ENCODE measurements around the gene TMEM63C.

TMEM63C gene

GRCh38 chr14:77200406-77200985, 18.9 kb downstream of the TMEM63C start:
- DNase-seq = no peak

GRCh38 chr14:77201696-77202095, 20.1 kb downstream of the TMEM63C start:
- no peak for DNase-seq

- DNase-seq = no peak
Measured at GRCh38 chr14:77203611-77204458, 22.2 kb downstream of the TMEM63C start.

GRCh38 chr14:77204459-77204771, 22.8 kb downstream of the TMEM63C start:
- no peak for DNase-seq

DNA sequence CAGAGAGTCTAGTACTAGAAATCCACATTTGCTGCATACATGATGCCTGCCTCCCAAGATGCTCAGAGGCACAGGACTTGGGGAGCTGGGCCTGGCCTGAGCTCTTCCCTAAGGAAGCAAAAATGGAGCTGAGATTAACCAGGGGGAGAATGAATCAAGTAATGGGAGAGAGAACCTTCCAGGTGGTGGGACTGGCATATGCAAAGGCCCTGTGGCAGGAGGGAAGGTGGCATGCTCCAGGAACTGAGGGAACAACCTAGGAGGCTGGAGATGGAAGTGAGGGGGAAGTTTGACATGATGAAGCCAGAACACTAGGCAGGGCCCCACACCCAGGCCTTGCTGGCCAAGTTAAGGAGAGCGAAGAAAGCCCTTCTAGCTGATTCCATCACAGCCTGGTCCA, 23.3 kb downstream of the TMEM63C start:
- DNase-seq = no peak

DNA sequence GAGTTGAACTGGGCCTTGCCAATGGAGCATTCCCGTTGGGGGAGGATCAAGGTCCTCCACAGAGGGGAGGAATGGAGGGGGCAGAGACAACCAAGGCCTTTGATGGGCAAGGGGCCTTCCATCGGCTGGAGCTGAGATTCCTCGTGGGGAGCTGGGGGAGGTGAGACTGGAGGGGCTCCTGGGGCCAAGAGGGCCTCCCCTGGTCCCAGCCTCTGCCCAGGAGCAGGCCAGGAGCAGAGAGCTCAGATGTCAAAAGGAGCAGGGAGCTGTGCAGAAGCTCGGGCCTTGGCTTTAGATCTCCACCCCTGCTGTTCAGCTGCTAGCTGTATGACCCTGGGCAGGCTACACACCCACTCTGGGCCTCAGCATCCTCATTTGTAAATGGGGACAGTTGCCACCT, 24.0 kb downstream of the TMEM63C start:
- no peak for DNase-seq

DNA sequence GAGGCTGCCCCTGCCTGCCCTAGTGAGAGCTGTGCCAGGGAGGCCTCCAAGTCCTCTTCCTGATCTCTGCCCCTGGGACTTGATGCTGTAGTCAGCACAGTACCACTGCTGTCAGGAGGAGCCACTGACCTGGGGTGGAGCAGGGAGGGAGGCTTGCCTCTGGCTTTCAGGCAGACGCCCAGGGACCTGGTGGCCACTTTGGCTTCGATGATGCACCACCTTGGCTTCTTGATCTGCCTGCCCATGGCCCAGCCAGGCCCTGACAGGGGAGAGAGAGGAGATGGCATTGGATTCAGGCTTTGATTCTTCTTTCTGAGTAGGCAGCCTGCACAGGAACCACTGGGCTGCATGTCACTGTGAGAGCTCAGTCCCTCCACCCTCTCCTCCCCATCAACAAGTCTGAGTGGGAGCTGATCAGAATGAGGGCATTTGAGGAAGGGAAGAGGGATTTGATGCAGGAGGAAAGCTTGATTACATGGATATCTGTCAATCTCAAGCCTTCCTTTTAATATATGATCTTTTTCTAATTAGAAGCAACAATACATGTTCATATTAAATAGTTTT, 24.7 kb downstream of the TMEM63C start:
- no peak for DNase-seq

GRCh38 chr14:77206877-77207389, 25.3 kb downstream of the TMEM63C start:
- DNase-seq = no peak

DNA sequence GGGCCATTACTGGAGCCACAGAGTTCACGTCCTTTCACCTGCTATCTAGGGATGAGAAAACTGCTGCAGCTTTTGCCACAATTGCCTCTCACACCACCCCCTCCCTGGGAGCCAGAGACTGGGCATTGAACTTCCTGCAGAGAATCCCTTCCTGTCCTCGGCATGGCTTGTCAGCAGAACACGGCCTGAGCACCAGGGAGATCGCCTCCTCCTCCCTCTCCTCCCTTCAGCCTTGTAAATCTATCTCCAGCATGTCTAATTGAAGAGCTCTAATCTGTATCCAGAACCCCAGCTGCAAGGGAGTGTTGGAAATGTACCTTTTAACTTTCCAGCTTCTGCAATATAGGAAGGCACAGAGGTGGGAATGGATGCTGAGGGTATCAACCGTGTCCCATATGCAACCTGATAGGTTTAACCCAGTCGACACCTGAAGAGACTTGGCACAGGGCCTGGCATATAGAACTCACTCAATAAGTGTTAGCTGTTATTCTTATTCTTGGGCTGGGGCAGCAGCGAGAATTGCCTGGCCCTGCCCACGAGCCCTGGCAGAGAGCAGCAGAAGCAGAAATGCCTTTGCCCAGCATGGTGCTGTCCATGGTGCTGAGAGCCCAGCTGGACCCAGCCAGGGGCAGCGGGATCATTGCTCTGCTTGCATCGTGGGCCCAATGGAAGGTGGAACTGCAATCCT, 26.8 kb downstream of the TMEM63C start:
- peak; percentile 53 for DNase-seq

GRCh38 chr14:77208979-77209318, 27.4 kb downstream of the TMEM63C start:
- no peak for DNase-seq

GRCh38 chr14:77212097-77212870, 30.7 kb downstream of the TMEM63C start:
- no peak for DNase-seq

GRCh38 chr14:77212943-77213678, 31.5 kb downstream of the TMEM63C start:
- no peak for DNase-seq

DNA sequence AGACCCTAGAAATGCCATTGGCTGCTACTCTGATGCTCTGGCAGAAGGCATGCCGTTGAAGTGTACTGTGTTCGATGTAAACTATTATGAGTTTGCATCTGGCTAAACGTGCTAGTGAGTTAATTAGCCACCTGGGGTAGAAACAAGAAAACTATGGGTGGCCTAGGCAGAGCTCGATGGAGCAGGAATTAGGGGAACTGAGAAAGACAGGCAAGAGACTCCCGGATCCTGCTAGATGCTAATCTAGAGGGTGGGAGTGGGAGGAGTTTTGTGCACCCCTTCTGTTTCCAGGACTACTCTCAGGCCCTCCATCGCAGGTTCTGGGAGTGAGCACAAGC, 32.0 kb downstream of the TMEM63C start:
- no peak for DNase-seq

DNA sequence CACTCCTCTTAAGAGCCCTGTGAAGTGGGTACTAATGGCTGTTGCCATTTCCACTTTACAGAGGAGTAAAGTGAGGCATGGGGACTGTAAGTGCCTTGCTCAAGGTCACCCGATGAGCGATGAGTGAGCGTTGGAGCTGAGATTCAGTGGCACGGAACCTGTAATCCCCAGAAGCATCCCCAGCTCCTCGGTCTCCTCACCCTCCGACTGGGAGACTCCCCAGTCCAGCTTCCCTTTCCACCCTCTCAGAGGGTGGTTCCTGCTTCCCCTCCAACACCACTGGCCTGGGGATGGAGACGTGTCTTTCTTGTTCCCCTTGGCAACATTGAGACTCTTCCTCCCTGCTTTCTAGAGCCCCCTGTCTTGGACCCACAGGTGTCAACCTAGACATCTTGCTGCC, 32.6 kb downstream of the TMEM63C start:
- no peak for DNase-seq

GRCh38 chr14:77217551-77217950, 36.0 kb downstream of the TMEM63C start:
- DNase-seq = no peak

DNA sequence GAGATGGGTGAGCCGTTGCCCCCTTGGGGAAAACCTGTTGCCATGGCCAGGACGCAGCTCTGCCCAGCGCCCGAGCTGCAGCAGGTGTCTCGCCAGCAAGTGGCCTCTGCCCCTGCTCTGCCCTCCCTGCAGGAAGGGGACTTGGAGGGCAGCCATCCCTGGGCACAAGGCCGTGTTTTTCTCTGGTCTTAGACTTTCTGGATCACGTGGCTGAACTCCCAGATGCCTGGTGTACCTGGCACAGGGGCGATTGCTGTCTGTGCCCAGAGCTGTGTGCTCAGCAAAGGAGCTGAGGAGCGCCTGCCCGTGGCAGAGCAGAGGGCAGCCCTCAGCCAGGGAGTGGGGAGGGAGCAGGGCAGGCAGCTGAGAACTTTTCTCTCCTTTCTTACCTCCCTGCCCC, 38.0 kb downstream of the TMEM63C start:
- DNase-seq = no peak

DNA sequence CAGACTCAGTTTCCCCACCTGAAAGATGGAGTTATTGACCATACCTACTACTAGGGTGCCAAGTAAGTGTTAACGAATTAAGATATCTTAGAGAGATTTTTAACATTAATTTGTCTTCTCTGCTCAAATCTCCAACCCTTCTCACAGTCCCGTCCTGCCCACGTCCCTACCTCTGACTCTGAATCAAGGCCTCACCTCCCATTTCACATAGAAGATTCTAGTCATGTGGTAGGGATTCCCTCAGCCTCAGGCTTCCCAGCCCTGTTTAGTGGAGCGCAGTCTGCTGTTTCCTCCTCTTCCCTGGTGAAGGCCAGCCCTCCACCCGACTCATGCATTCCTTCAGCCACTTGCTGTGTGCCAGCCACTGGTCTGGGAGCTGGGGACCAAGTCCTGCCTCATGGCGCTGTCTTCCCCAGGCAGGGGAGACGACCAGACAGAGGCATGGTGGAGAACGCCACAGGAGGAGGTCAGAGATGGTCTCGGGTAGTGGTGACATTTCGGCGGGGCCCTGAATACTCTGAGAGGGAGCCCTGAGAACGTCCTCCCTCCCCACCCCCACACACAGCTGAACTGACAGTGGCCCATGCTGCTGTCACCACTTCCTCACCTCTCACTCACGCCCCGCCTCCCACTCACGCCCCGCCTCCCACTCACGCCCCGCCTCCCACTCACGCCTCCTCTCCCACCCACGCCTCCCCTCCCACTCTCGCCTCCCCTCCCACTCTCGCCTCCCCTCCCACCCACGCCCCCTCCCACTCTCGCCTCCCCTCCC, 38.8 kb downstream of the TMEM63C start:
- no peak for DNase-seq

GRCh38 chr14:77221241-77221871, 39.8 kb downstream of the TMEM63C start:
- no peak for DNase-seq

- no peak for DNase-seq
Measured at GRCh38 chr14:77222546-77223225, 41.1 kb downstream of the TMEM63C start.

- DNase-seq = no peak
Measured at GRCh38 chr14:77224212-77224611, 42.6 kb downstream of the TMEM63C start.

Measured in activated gamma-delta T cell treated with Interleukin-2 at 50 U/mL for 16 hours (primary cell).